Anterior cingulate cortex (tissue), 58 donors: ENCODE results near the gene FRMD7.
"Not testable (repeated sequence)": the region's sequence is repeated elsewhere in the genome, so short reads cannot be mapped to it uniquely, and the experiment has no call there.

Experiments used
- DNase-seq, 58 donors: peaks; one replicate each; lab custom pipeline; 2025; lab: John Stamatoyannopoulos, UW

FRMD7 gene

GRCh38 chrX:132093239-132093860, 34.5 kb downstream of the FRMD7 start:
- no peak for DNase-seq

GRCh38 chrX:132092439-132093065, 35.3 kb downstream of the FRMD7 start:
- peak in 29 of 58 donors; percentile 0 to 44 (median 1) for DNase-seq

- no peak for DNase-seq
Observed at GRCh38 chrX:132090403-132091159, 37.2 kb downstream of the FRMD7 start.

- no peak for DNase-seq
Observed at GRCh38 chrX:132088864-132089263, 39.0 kb downstream of the FRMD7 start.

- no peak for DNase-seq
Observed at GRCh38 chrX:132086672-132087071, 41.1 kb downstream of the FRMD7 start.

- no peak for DNase-seq
Observed at GRCh38 chrX:132085786-132086185, 42.0 kb downstream of the FRMD7 start.

- DNase-seq = no peak
Observed at GRCh38 chrX:132077912-132078311, 49.9 kb downstream of the FRMD7 start.

GRCh38 chrX:132077414-132077813, 50.4 kb downstream of the FRMD7 start:
- no peak for DNase-seq

GRCh38 chrX:132071254-132071653, 56.6 kb downstream of the FRMD7 start:
- no peak for DNase-seq

- DNase-seq = no peak
Observed at GRCh38 chrX:132068405-132068804, 59.4 kb downstream of the FRMD7 start.

GRCh38 chrX:132063862-132064261, 64.0 kb downstream of the FRMD7 start:
- no peak for DNase-seq

- no peak for DNase-seq
Observed at GRCh38 chrX:132063334-132063733, 64.5 kb downstream of the FRMD7 start.

- no peak for DNase-seq
Observed at GRCh38 chrX:132059973-132060540, 67.8 kb downstream of the FRMD7 start.

GRCh38 chrX:132058975-132059374, 68.8 kb downstream of the FRMD7 start:
- DNase-seq = no peak

- no peak for DNase-seq
Observed at GRCh38 chrX:132058050-132058449, 69.8 kb downstream of the FRMD7 start.

- not testable (repeated sequence) for DNase-seq
Observed at GRCh38 chrX:132051778-132052177, 76.0 kb downstream of the FRMD7 start.

- no peak for DNase-seq
Observed at GRCh38 chrX:132046533-132046932, 81.3 kb downstream of the FRMD7 start.

GRCh38 chrX:132045456-132045855, 82.4 kb downstream of the FRMD7 start:
- DNase-seq = no peak

GRCh38 chrX:132044953-132045352, 82.9 kb downstream of the FRMD7 start:
- no peak for DNase-seq

GRCh38 chrX:132043977-132044376, 83.8 kb downstream of the FRMD7 start:
- DNase-seq = no peak

GRCh38 chrX:132041015-132041414, 86.8 kb downstream of the FRMD7 start:
- DNase-seq = no peak
